ENCODE results near the gene ASIC4. TPM values are rescaled to one million over a fixed set of nuclear protein-coding genes. Genes with fewer than 3 reads are reported as not detected.

The ASIC4 gene
- total RNA-seq, 1 experiment from 2014 or later = 0.11 TPM

DNA sequence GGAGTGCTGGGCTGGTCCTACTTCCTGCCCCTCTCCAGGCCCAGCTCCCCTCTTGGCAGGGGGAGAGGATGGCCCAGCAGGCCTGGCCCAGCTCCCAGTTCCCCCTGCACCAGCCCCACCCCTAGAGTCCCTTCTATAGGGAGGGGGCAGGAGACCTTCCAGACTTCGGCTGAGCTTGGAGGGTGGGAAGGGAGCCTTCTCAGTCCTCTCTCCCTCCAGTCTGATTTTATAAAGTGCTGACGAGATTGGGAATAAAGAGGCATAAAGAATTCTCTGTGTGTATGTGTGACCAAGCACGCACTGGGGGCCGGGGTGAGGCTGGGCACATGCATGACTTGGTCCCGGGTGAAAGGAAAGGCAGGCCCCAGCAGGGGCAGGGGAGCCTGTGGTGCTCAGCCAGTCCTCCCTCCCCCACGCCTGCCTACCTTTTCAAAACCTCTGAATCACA is 24.2 kb downstream of the ASIC4 start:
- Histone ChIP-seq H3K4me2 (ENCODE audit: low read length) (no peak overlapping the region), H3K4me3 (ENCODE audit: low read length) (no peak overlapping the region), H3K4me1 (ENCODE audit: insufficient read depth, low read length) (peaks cover 7% of the 10 kb centered on the region; the same call in 1 of the 2 replicates), H3K9me2 (replicated peaks; ENCODE audit: low read length) (no peaks in the 10 kb centered on the region), H3K9me3 (ENCODE audit: low read length) (no peaks in the 10 kb centered on the region), H3K79me2 (ENCODE audit: low read length) (peaks cover 14% of the 10 kb centered on the region), H3K27ac (ENCODE audit: low read length) (no peak overlapping the region), H3K36me3 (ENCODE audit: low read depth, low read length) (peaks cover 13% of the 10 kb centered on the region), H2AFZ (ENCODE audit: low read length) (no peak overlapping the region), H3K27me3 (ENCODE audit: low read length) (no peaks in the 10 kb centered on the region), H3K9ac (ENCODE audit: low read length) (no peak overlapping the region), H4K20me1 (ENCODE audit: low read length) (no peaks in the 10 kb centered on the region), H3F3A (ENCODE audit: low read length, unreplicated experiment) (no peaks in the 10 kb centered on the region)
- ChIA-PET CTCF (no interaction called here), POLR2A (ENCODE audit: unreplicated experiment) (no interaction called here)
- TF ChIP-seq EZH2phosphoT487 (IDR thresholded peaks at IDR 0.05; ENCODE audit: borderline replicate concordance, low read length) = no peak
- no peak for TF ChIP-seq EZH2 (IDR thresholded peaks at IDR 0.05; ENCODE audit: low read length, unreplicated experiment)
- TF ChIP-seq, protein P1, sequence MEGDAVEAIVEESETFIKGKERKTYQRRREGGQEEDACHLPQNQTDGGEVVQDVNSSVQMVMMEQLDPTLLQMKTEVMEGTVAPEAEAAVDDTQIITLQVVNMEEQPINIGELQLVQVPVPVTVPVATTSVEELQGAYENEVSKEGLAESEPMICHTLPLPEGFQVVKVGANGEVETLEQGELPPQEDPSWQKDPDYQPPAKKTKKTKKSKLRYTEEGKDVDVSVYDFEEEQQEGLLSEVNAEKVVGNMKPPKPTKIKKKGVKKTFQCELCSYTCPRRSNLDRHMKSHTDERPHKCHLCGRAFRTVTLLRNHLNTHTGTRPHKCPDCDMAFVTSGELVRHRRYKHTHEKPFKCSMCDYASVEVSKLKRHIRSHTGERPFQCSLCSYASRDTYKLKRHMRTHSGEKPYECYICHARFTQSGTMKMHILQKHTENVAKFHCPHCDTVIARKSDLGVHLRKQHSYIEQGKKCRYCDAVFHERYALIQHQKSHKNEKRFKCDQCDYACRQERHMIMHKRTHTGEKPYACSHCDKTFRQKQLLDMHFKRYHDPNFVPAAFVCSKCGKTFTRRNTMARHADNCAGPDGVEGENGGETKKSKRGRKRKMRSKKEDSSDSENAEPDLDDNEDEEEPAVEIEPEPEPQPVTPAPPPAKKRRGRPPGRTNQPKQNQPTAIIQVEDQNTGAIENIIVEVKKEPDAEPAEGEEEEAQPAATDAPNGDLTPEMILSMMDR (conservative IDR thresholded peaks at IDR 0.05; ENCODE audit: low read depth, low read length) = no peak
- intact Hi-C loops (cut with micrococcal nuclease) = no loop called here
- ATAC-seq (no peak), DNase-seq (no peak)
- BruUV-seq (replicated peaks) = no TSS peak

GRCh38 chr2:219538956-219539788 is 24.9 kb downstream of the ASIC4 start:
- TF ChIP-seq EZH2phosphoT487 (IDR thresholded peaks at IDR 0.05; ENCODE audit: borderline replicate concordance, low read length) (no peak), EZH2 (IDR thresholded peaks at IDR 0.05; ENCODE audit: low read length, unreplicated experiment) (no peak)
- TF ChIP-seq, protein P1 (conservative IDR thresholded peaks at IDR 0.05; ENCODE audit: low read depth, low read length) = no peak
- H3K4me3 ChIP-seq (ENCODE audit: low read length) = no peak overlapping the region
- H3K9me2 ChIP-seq (replicated peaks; ENCODE audit: low read length) = no peaks in the 10 kb centered on the region
- no peaks in the 10 kb centered on the region for H4K20me1 ChIP-seq (ENCODE audit: low read length)
- H3K36me3 ChIP-seq (ENCODE audit: low read depth, low read length) = peaks cover 13% of the 10 kb centered on the region
- H3K79me2 ChIP-seq (ENCODE audit: low read length) = peaks cover 14% of the 10 kb centered on the region
- ChIA-PET POLR2A (ENCODE audit: unreplicated experiment) (no interaction called here), CTCF (interaction anchor here (0.5 kb wide), 1 partner anchor 9 kb away, joined by 3 read pairs; no protein-coding TSS in a partner anchor)
- peaks cover 7% of the 10 kb centered on the region; the same call in 1 of the 2 replicates for H3K4me1 ChIP-seq (ENCODE audit: insufficient read depth, low read length)
- no peaks in the 10 kb centered on the region for H3K9me3 ChIP-seq (ENCODE audit: low read length)
- H2AFZ ChIP-seq (ENCODE audit: low read length) = no peak overlapping the region
- H3K4me2 ChIP-seq (ENCODE audit: low read length) = no peak overlapping the region
- DNase-seq = no peak
- intact Hi-C loops (cut with micrococcal nuclease) = no loop called here
- no peak for ATAC-seq
- H3K9ac ChIP-seq (ENCODE audit: low read length) = no peak overlapping the region
- BruUV-seq (replicated peaks) = no TSS peak
- H3F3A ChIP-seq (ENCODE audit: low read length, unreplicated experiment) = no peaks in the 10 kb centered on the region
- no peak overlapping the region for H3K27ac ChIP-seq (ENCODE audit: low read length)
- no peaks in the 10 kb centered on the region for H3K27me3 ChIP-seq (ENCODE audit: low read length)

All from PC-3 (cell line).